ENCODE data around the gene SPATA31D1.

Gene SPATA31D1

GRCh38 chr9:82022121-82022520, 33.5 kb downstream of the SPATA31D1 start:
- DNase-seq (ENCODE audit: low read depth): no peak

GRCh38 chr9:82024908-82025307, 36.3 kb downstream of the SPATA31D1 start:
- no peak for DNase-seq (ENCODE audit: low read depth)

GRCh38 chr9:82031538-82032280, 43.1 kb downstream of the SPATA31D1 start:
- DNase-seq (ENCODE audit: low read depth): no peak

DNA sequence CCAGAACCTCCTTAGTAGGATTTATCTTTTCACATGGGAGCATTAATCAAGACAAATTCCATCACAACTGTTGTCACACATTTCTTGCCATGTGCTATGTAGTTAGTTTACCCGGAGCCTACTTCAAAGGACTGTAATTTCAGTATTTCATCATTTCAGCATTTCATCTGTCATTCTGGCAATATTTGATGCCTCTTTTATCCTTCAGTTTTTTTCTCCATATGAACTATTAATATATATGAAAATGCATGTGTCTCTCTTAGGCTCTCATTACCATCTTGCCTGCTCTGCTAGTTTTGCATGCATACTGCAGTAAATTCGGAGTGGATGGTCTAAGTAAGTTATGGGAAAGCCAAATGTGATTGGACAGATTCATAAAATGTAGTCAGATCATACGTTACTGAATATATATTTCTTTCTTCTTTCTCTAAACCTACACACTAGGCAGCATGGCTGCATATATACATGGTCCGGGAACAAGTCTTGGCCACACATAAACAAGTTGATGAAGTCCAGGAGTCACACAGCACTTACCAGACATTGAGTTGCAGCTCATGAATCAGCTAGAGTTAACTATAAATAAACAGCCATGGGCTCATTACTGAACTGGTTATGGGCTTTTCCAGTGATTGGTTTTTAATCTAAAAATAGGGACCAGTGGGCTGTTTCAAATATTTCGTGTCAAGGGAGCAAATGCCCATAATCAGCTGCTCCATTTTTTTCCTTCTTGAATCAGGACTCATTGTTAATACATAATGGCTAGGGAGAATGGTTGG, 46.6 kb downstream of the SPATA31D1 start:
- no peak for DNase-seq (ENCODE audit: low read depth)

DNA sequence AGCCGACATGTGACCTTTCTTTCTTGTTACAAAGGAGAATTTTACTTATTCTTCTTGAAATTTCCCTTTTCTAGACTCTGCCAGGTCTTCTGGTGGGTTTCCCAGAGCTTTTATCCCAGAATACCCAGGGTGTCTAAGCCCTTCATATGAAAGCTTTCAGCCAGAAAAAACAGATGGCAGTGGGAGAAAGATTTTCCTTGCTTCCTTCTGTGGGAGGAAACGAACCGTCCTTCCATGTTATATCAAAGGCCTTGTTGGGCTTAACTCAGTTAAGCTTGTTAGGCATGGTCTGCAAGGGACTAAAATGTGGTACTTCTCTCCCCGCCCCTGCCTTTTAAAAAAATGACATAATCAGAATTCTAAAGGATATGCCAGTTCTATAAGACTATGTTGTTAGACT, 47.5 kb downstream of the SPATA31D1 start:
- no peak for DNase-seq (ENCODE audit: low read depth)

GRCh38 chr9:82037126-82037525, 48.6 kb downstream of the SPATA31D1 start:
- no peak for DNase-seq (ENCODE audit: low read depth)

- DNase-seq (ENCODE audit: low read depth): no peak
Measured at GRCh38 chr9:82038897-82039296, 50.3 kb downstream of the SPATA31D1 start.
